ENCODE data around the gene PHETA1. TPM values are rescaled to one million over a fixed set of nuclear protein-coding genes. Genes with fewer than 3 reads are reported as not detected.
A peak's percentile ranks its signal among the peaks of the same experiment; 100 is the strongest.

PHETA1 gene
- polyA plus RNA-seq, 3 donors: 3.4 to 15.3 (median 4.9) TPM

DNA sequence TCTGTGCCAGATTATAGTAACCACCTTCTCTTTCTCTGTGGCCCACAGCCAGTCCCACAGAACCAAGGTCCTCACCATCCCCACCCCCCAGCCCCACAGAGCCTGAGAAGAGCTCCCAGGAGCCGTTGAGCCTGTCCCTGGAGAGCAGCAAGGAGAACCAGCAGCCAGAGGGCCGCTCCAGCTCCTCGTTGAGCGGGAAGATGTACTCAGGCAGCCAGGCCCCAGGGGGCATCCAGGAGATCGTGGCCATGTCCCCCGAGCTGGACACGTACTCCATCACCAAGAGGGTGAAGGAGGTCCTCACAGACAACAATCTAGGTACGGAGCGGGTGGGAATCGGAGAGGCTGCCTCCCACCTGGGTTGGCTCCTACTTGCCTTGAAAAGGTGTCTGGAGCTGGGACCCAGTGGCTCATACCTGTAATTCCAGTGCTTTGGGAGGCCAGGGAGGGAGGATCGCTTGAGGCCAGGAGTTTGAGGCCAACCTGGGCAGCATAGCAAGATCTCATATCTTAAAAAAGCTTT is 34.4 kb downstream of the PHETA1 start:
- WGBS (ENCODE audit: insufficient coverage): 96% methylated on average over 7 of the region's 11 CpGs
- H2AFZ ChIP-seq (ENCODE audit: insufficient read depth, low read depth, low read length, poor library complexity, severe bottlenecking): no peak overlapping the region
- no peak overlapping the region for H3K27ac ChIP-seq (ENCODE audit: low read depth in 1 of 2, low read length in 2 of 2)
- no peaks in the 10 kb centered on the region for H4K20me1 ChIP-seq (ENCODE audit: insufficient read depth, low read length)
- no peak overlapping the region for H3K4me3 Mint-ChIP-seq
- TF ChIP-seq, protein P1, sequence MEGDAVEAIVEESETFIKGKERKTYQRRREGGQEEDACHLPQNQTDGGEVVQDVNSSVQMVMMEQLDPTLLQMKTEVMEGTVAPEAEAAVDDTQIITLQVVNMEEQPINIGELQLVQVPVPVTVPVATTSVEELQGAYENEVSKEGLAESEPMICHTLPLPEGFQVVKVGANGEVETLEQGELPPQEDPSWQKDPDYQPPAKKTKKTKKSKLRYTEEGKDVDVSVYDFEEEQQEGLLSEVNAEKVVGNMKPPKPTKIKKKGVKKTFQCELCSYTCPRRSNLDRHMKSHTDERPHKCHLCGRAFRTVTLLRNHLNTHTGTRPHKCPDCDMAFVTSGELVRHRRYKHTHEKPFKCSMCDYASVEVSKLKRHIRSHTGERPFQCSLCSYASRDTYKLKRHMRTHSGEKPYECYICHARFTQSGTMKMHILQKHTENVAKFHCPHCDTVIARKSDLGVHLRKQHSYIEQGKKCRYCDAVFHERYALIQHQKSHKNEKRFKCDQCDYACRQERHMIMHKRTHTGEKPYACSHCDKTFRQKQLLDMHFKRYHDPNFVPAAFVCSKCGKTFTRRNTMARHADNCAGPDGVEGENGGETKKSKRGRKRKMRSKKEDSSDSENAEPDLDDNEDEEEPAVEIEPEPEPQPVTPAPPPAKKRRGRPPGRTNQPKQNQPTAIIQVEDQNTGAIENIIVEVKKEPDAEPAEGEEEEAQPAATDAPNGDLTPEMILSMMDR (IDR thresholded peaks at IDR 0.05): no peak
- no peaks in the 10 kb centered on the region for H3K4me1 ChIP-seq (ENCODE audit: control insufficient read depth in 1 of 2, insufficient read depth in 2 of 2, low read length in 2 of 2)
- H3K27me3 Mint-ChIP-seq (ENCODE audit: low read depth in 3 of 3): peaks cover 0 to 5% (median 4%) of the 10 kb centered on the region in 3 donors
- H3K9me3 Mint-ChIP-seq: no peaks in the 10 kb centered on the region
- H3K9ac ChIP-seq (ENCODE audit: insufficient read depth, low read length, poor library complexity, severe bottlenecking): no peak overlapping the region
- no peaks in the 10 kb centered on the region for H3K9me3 ChIP-seq (replicated peaks in 1 of 2; ENCODE audit: control insufficient read depth in 1 of 2, insufficient read depth in 1 of 2, low read length in 2 of 2)
- H3K4me1 Mint-ChIP-seq: peaks cover 3% of the 10 kb centered on the region
- DNase-seq: no peak
- H3K4me2 ChIP-seq (replicated peaks; ENCODE audit: extremely low read depth, low read length, poor library complexity, severe bottlenecking): no peak overlapping the region
- intact Hi-C loops (cut with micrococcal nuclease): loop anchor here (5.0 kb wide), 1 partner anchor 118 kb away; no protein-coding TSS in a partner anchor
- no peaks in the 10 kb centered on the region for H3K36me3 Mint-ChIP-seq
- H3K36me3 ChIP-seq (replicated peaks in 1 of 2; ENCODE audit: control insufficient read depth in 1 of 2, insufficient read depth in 2 of 2, low read length in 2 of 2): no peaks in the 10 kb centered on the region
- peak overlapping the region in 1 of 7 donors; percentile 31 for H3K27ac Mint-ChIP-seq
- no peak overlapping the region for H3K4me3 ChIP-seq (replicated peaks in 1 of 3; ENCODE audit: low read depth in 2 of 3, low read length in 3 of 3)
- H3K27me3 ChIP-seq (ENCODE audit: control insufficient read depth in 2 of 2, insufficient read depth in 2 of 2, low read length in 2 of 2): no peaks in the 10 kb centered on the region
- H3K79me2 ChIP-seq (ENCODE audit: insufficient read depth, low read length): no peaks in the 10 kb centered on the region

GRCh38 chr12:111330800-111331752 is 37.8 kb downstream of the PHETA1 start:
- Mint-ChIP-seq H3K27me3 (ENCODE audit: low read depth in 3 of 3) (peaks cover 2 to 7% (median 4%) of the 10 kb centered on the region in 3 donors), H3K4me1 (peaks cover 3% of the 10 kb centered on the region)
- peak; percentile 33 to 63 (median 52) for DNase-seq

More at GRCh38 chr12:111330800-111331752, 37.8 kb downstream of the PHETA1 start:
- Mint-ChIP-seq H3K36me3 (no peaks in the 10 kb centered on the region), H3K27ac (peak overlapping the region in 1 of 7 donors; percentile 46), H3K9me3 (peaks cover 0 to 2% (median 0%) of the 10 kb centered on the region in 7 donors), H3K4me3 (no peak overlapping the region)
- H3K79me2 ChIP-seq (ENCODE audit: insufficient read depth, low read length): no peaks in the 10 kb centered on the region
- intact Hi-C loops (cut with micrococcal nuclease): loop anchor here (5.0 kb wide), 1 partner anchor 121 kb away; no protein-coding TSS in a partner anchor
- no peaks in the 10 kb centered on the region for H3K4me1 ChIP-seq (ENCODE audit: control insufficient read depth in 1 of 2, insufficient read depth in 2 of 2, low read length in 2 of 2)
- WGBS (ENCODE audit: insufficient coverage): no CpG with 5 or more reads among the region's 8 CpGs
- H3K36me3 ChIP-seq (replicated peaks in 1 of 2; ENCODE audit: control insufficient read depth in 1 of 2, insufficient read depth in 2 of 2, low read length in 2 of 2): no peaks in the 10 kb centered on the region
- H3K4me2 ChIP-seq (replicated peaks; ENCODE audit: extremely low read depth, low read length, poor library complexity, severe bottlenecking): no peak overlapping the region
- H2AFZ ChIP-seq (ENCODE audit: insufficient read depth, low read depth, low read length, poor library complexity, severe bottlenecking): no peak overlapping the region
- no peak overlapping the region for H3K4me3 ChIP-seq (replicated peaks in 1 of 3; ENCODE audit: low read depth in 2 of 3, low read length in 3 of 3)
- no peaks in the 10 kb centered on the region for H4K20me1 ChIP-seq (ENCODE audit: insufficient read depth, low read length)
- H3K27ac ChIP-seq (ENCODE audit: low read depth in 1 of 2, low read length in 2 of 2): no peak overlapping the region
- no peaks in the 10 kb centered on the region for H3K27me3 ChIP-seq (ENCODE audit: control insufficient read depth in 2 of 2, insufficient read depth in 2 of 2, low read length in 2 of 2)
- H3K9me3 ChIP-seq (replicated peaks in 1 of 2; ENCODE audit: control insufficient read depth in 1 of 2, insufficient read depth in 1 of 2, low read length in 2 of 2): no peaks in the 10 kb centered on the region
- TF ChIP-seq, protein P1 (IDR thresholded peaks at IDR 0.05): peak; percentile 69
- H3K9ac ChIP-seq (ENCODE audit: insufficient read depth, low read length, poor library complexity, severe bottlenecking): no peak overlapping the region
